Neural cell (in vitro differentiated cells): ENCODE data around the gene SDC3. TPM values are rescaled to one million over a fixed set of nuclear protein-coding genes. Genes with fewer than 3 reads are reported as not detected.

Experiments
- H2AFZ ChIP-seq: fragments of 200-600, 300-800 bp; sonication (generic), shearing (Covaris generic); 2 replicates; pipeline ENCODE4 v1.6.0; 2014; ENCODE audit warnings: low read depth, mild to moderate bottlenecking, antibody characterized with exemption, low read length, moderate library complexity
- H3F3A ChIP-seq: fragments of 200-600 bp; shearing (Covaris generic); 2 replicates; pipeline ENCODE4 v1.6.1; 2016; ENCODE audit warnings: mild to moderate bottlenecking, moderate library complexity, mixed read lengths, antibody characterized with exemption, low read length; ENCODE audit not compliant: insufficient read depth, poor library complexity, severe bottlenecking
- H3K27ac ChIP-seq: fragments of 200-600, 300-800 bp; sonication (generic), shearing (Covaris generic); 2 replicates; pipeline ENCODE4 v1.5.1; 2014; ENCODE audit warnings: mild to moderate bottlenecking, low read length, moderate library complexity
- H3K27me3 ChIP-seq: fragments of 300-800, 200-600 bp; sonication (generic), shearing (Covaris generic); 2 replicates; pipeline ENCODE4 v1.6.0; 2014; ENCODE audit warnings: mild to moderate bottlenecking, low read depth, low read length, moderate library complexity; ENCODE audit not compliant: insufficient read depth
- H3K36me3 ChIP-seq: fragments of 300-800, 200-600 bp; sonication (generic), shearing (Covaris generic); 2 replicates; pipeline ENCODE4 v1.5.1; 2014; ENCODE audit warnings: mild to moderate bottlenecking, antibody characterized with exemption, low read length, moderate library complexity; ENCODE audit not compliant: insufficient read depth
- H3K4me2 ChIP-seq: fragments of 300-800, 200-600 bp; sonication (generic), shearing (Covaris generic); 2 replicates; pipeline ENCODE4 v1.6.0; 2014; ENCODE audit warnings: mild to moderate bottlenecking, low read length
- H3K4me3 ChIP-seq: fragments of 300-800, 200-600 bp; sonication (generic), shearing (Covaris generic); 2 replicates; pipeline ENCODE4 v1.5.1; 2014; ENCODE audit warnings: mild to moderate bottlenecking, low read length, moderate library complexity
- H3K79me2 ChIP-seq: fragments of 200-600 bp; shearing (Covaris generic); replicated peaks from 2 replicates; pipeline ENCODE4 v1.6.0; 2014; ENCODE audit warnings: mild to moderate bottlenecking, low read length, moderate library complexity; ENCODE audit not compliant: insufficient read depth
- H3K9ac ChIP-seq: fragments of 300-800, 200-600 bp; sonication (generic), shearing (Covaris generic); 2 replicates; pipeline ENCODE4 v1.6.1; 2016; ENCODE audit warnings: mild to moderate bottlenecking, low read length, mixed read lengths
- H3K9me2 ChIP-seq: fragments of 200-600 bp; shearing (Covaris generic); 2 replicates; pipeline ENCODE4 v1.6.1; 2016; ENCODE audit warnings: mild to moderate bottlenecking, low read length, mixed read lengths; ENCODE audit not compliant: insufficient read depth
- H3K9me3 ChIP-seq: fragments of 200-600, 300-800 bp; sonication (generic), shearing (Covaris generic); 2 replicates; pipeline ENCODE4 v1.6.1; 2016; ENCODE audit warnings: mild to moderate bottlenecking, mixed run types, low read length, moderate library complexity, mixed read lengths
- H4K20me1 ChIP-seq: fragments of 200-600 bp; shearing (Covaris generic); 2 replicates; pipeline ENCODE4 v1.6.1; 2016; ENCODE audit warnings: mild to moderate bottlenecking, mixed run types; ENCODE audit not compliant: insufficient read depth
- EP300 ChIP-seq: fragments of 450-650 bp; conservative IDR thresholded peaks from 2 replicates; pipeline ENCODE4 v1.6.1; 2014; ENCODE audit warnings: antibody characterized with exemption, mild to moderate bottlenecking, moderate library complexity; ENCODE audit not compliant: poor library complexity, severe bottlenecking
- EZH2 ChIP-seq: fragments of 200-600, 300-800 bp; shearing (Covaris generic), sonication (generic); IDR thresholded peaks from 2 replicates; pipeline ENCODE4 v1.6.1; 2014; ENCODE audit warnings: antibody characterized with exemption, low read length, borderline replicate concordance, mild to moderate bottlenecking; ENCODE audit not compliant: insufficient read depth, poor library complexity, severe bottlenecking
- MXI1 ChIP-seq: fragments of 450-650 bp; conservative IDR thresholded peaks from 2 replicates; pipeline ENCODE4 v1.6.1; 2014; ENCODE audit warnings: antibody characterized with exemption, mild to moderate bottlenecking; ENCODE audit not compliant: poor library complexity, severe bottlenecking
- POLR2AphosphoS5 ChIP-seq: IDR thresholded peaks from 2 replicates; pipeline ENCODE4 v1.6.1; 2012
- RAD21 ChIP-seq: fragments of 450-650 bp; conservative IDR thresholded peaks from 2 replicates; pipeline ENCODE4 v1.6.1; 2014; ENCODE audit warnings: antibody characterized with exemption, mild to moderate bottlenecking, moderate library complexity
- SMC3 ChIP-seq: fragments of 450-650 bp; conservative IDR thresholded peaks from 2 replicates; pipeline ENCODE4 v1.6.1; 2014; ENCODE audit warnings: antibody characterized with exemption, mild to moderate bottlenecking, moderate library complexity; ENCODE audit not compliant: poor library complexity
- TAF1 ChIP-seq: IDR thresholded peaks from 2 replicates; pipeline ENCODE4 v1.6.1; 2012; ENCODE audit warnings: low read depth
- polyA plus RNA-seq: library from polyadenylated mRNA; depleted of rRNA; stranded (reverse); fragments of >200 nt; gene quantifications from 2 replicates; pipeline ENCODE4 v1.2.3, GENCODE V29; 2014
- TF ChIP-seq, protein P1 (sequence below): fragments of 450-650 bp; IDR thresholded peaks from 2 replicates; pipeline ENCODE4 v1.5.1; 2014; ENCODE audit warnings: antibody characterized with exemption, mild to moderate bottlenecking, moderate library complexity; ENCODE audit not compliant: poor library complexity, severe bottlenecking
- TF ChIP-seq, protein P2 (sequence below): IDR thresholded peaks from 2 replicates; pipeline ENCODE4 v1.6.1; 2012; ENCODE audit warnings: borderline replicate concordance

Gene SDC3
- polyA plus RNA-seq, 1 donor from 2014 or later, result 55.2 TPM

GRCh38 chr1:30878559-30878958 lies 30.0 kb downstream of the SDC3 start:
- H3K9me3 ChIP-seq, result peaks cover 3% of the 10 kb centered on the region
- peak overlapping the region; percentile 94 for H3K9ac ChIP-seq
- peak overlapping the region; percentile 66 for H3K4me3 ChIP-seq
- no peaks in the 10 kb centered on the region for H4K20me1 ChIP-seq
- peaks cover 4% of the 10 kb centered on the region for H3K36me3 ChIP-seq
- H3K27me3 ChIP-seq, result no peaks in the 10 kb centered on the region
- TF ChIP-seq MXI1 (no peak), EP300 (no peak), EZH2 (no peak), POLR2AphosphoS5 (no peak), TAF1 (no peak), RAD21 (no peak), SMC3 (no peak)
- TF ChIP-seq, protein P1, sequence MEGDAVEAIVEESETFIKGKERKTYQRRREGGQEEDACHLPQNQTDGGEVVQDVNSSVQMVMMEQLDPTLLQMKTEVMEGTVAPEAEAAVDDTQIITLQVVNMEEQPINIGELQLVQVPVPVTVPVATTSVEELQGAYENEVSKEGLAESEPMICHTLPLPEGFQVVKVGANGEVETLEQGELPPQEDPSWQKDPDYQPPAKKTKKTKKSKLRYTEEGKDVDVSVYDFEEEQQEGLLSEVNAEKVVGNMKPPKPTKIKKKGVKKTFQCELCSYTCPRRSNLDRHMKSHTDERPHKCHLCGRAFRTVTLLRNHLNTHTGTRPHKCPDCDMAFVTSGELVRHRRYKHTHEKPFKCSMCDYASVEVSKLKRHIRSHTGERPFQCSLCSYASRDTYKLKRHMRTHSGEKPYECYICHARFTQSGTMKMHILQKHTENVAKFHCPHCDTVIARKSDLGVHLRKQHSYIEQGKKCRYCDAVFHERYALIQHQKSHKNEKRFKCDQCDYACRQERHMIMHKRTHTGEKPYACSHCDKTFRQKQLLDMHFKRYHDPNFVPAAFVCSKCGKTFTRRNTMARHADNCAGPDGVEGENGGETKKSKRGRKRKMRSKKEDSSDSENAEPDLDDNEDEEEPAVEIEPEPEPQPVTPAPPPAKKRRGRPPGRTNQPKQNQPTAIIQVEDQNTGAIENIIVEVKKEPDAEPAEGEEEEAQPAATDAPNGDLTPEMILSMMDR, result no peak
- TF ChIP-seq, protein P2, sequence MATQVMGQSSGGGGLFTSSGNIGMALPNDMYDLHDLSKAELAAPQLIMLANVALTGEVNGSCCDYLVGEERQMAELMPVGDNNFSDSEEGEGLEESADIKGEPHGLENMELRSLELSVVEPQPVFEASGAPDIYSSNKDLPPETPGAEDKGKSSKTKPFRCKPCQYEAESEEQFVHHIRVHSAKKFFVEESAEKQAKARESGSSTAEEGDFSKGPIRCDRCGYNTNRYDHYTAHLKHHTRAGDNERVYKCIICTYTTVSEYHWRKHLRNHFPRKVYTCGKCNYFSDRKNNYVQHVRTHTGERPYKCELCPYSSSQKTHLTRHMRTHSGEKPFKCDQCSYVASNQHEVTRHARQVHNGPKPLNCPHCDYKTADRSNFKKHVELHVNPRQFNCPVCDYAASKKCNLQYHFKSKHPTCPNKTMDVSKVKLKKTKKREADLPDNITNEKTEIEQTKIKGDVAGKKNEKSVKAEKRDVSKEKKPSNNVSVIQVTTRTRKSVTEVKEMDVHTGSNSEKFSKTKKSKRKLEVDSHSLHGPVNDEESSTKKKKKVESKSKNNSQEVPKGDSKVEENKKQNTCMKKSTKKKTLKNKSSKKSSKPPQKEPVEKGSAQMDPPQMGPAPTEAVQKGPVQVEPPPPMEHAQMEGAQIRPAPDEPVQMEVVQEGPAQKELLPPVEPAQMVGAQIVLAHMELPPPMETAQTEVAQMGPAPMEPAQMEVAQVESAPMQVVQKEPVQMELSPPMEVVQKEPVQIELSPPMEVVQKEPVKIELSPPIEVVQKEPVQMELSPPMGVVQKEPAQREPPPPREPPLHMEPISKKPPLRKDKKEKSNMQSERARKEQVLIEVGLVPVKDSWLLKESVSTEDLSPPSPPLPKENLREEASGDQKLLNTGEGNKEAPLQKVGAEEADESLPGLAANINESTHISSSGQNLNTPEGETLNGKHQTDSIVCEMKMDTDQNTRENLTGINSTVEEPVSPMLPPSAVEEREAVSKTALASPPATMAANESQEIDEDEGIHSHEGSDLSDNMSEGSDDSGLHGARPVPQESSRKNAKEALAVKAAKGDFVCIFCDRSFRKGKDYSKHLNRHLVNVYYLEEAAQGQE, result no peak
- H3K4me2 ChIP-seq, result peak overlapping the region; percentile 98
- no peaks in the 10 kb centered on the region for H3F3A ChIP-seq
- peak overlapping the region; percentile 100 for H3K27ac ChIP-seq
- H2AFZ ChIP-seq, result no peak overlapping the region
- peaks cover 80% of the 10 kb centered on the region for H3K79me2 ChIP-seq
- no peaks in the 10 kb centered on the region for H3K9me2 ChIP-seq

GRCh38 chr1:30878016-30878415 lies 30.5 kb downstream of the SDC3 start:
- Histone ChIP-seq H3K9ac (peak overlapping the region; percentile 94), H4K20me1 (no peaks in the 10 kb centered on the region), H3K79me2 (peaks cover 75% of the 10 kb centered on the region), H3K27me3 (no peaks in the 10 kb centered on the region), H2AFZ (no peak overlapping the region), H3K4me3 (peak overlapping the region; percentile 66), H3K9me2 (no peaks in the 10 kb centered on the region), H3K4me2 (peak overlapping the region; percentile 98), H3K9me3 (peaks cover 8% of the 10 kb centered on the region), H3F3A (no peaks in the 10 kb centered on the region), H3K27ac (peak overlapping the region; percentile 100), H3K36me3 (peaks cover 9% of the 10 kb centered on the region)
- TF ChIP-seq POLR2AphosphoS5 (no peak), EP300 (no peak), MXI1 (no peak), EZH2 (no peak), SMC3 (no peak), TAF1 (no peak), RAD21 (no peak)
- TF ChIP-seq, protein P2, result no peak
- TF ChIP-seq, protein P1, result no peak
